Mononuclear cell (primary cell): ENCODE data around the gene DCAF11. TPM values are rescaled to one million over a fixed set of nuclear protein-coding genes. Genes with fewer than 3 reads are reported as not detected.

Experiments
- H3K27me3 ChIP-seq: 2 replicates; pipeline ENCODE4 v1.6.0; 2011; ENCODE audit warnings: low read length, control low read depth; ENCODE audit not compliant: insufficient read depth
- H3K4me1 ChIP-seq: 2 replicates; pipeline ENCODE4 v1.5.1; 2011; ENCODE audit warnings: mild to moderate bottlenecking, low read length, control low read depth; ENCODE audit not compliant: insufficient read depth
- H3K4me3 ChIP-seq: 2 replicates; pipeline ENCODE4 v1.5.1; 2011; ENCODE audit warnings: mild to moderate bottlenecking, low read length, moderate library complexity
- H3K9me3 ChIP-seq: 2 replicates; pipeline ENCODE4 v1.5.1; 2011; ENCODE audit warnings: low read depth, mild to moderate bottlenecking, control low read depth, low read length
- total RNA-seq: library from RNA; depleted of rRNA; stranded (reverse); fragments of >200 nt; gene quantifications from one replicate; pipeline ENCODE4 v1.2.3, GENCODE V29; 2012

The DCAF11 gene
- total RNA-seq, 1 donor = 59.1 TPM

DNA sequence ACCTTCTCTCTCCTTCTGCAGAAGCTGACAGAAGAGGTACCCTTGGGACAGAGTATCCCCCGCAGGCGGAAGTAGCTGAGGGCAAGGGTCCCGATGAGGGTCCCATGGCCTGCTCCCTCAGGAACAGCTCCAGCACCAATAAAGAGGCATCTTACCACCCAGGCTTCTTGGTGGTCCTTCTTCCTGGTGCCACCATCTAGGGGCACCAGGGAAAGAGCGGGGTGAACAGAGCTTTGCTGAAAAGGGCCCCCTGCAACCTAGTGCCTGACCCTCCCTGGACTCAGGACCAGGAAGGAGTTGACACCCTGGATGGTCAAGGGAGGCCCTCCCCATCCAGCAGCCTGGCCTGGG, 45.9 kb downstream of the DCAF11 start:
- Histone ChIP-seq H3K4me1 (peaks cover 49% of the 10 kb centered on the region), H3K27me3 (no peaks in the 10 kb centered on the region)

DNA sequence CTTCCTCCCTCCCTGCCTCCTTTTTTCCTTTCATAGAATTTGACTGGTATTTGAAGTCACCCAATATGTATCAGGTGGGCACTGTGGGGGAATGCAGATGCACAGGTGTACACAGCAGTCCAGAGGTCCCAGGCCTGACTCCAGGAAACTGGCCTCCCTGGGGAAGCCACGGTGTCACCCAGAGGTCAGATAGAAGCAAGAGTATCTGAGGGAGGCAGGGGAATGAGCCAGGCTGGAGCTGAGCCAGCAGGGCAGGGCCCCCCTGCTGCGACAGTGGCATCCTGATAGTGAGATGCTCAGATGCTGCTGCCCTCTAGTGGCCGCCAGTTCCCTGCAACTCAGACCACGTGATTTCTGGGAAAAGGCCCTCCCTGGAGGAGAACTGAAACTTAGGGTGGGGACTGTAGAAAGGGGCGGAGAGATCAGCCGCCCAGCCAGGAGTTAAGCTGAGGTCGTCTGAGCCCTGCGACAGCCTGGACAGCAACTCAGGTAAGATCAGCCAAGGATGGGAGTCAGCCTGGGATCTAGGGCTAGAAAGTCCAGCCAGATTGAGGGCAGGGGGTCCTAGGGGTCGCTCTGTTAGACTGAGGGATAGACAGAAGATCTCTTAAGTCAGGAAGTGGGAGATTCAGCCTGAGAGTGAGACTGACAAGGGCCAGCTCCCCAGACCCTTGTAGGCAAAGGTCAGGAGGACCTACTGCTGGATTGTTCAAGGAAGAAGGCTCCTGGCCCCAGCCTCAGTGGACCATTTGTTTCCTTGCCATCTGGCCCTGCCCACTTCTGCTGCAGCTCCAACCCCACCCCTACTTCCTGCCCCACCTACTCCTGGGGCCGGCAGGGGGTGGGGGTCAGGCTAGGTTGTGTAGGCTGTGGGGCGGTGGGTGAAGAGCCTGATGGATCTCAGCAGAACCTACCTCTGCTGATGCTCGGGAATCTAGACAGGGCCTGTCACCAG, 46.5 kb downstream of the DCAF11 start, which contains the start of gene IRF9:
TSS of gene IRF9 (plus strand) at position 416 of the 955 bp plus-strand sequence. CDS start 880 bp downstream, outside the sequence.
- H3K4me1 ChIP-seq = peaks cover 55% of the 10 kb centered on the region

More for the DNA sequence above, 45.9 kb downstream of the DCAF11 start:
- Histone ChIP-seq H3K4me3 (no peak overlapping the region), H3K9me3 (no peaks in the 10 kb centered on the region)

DNA sequence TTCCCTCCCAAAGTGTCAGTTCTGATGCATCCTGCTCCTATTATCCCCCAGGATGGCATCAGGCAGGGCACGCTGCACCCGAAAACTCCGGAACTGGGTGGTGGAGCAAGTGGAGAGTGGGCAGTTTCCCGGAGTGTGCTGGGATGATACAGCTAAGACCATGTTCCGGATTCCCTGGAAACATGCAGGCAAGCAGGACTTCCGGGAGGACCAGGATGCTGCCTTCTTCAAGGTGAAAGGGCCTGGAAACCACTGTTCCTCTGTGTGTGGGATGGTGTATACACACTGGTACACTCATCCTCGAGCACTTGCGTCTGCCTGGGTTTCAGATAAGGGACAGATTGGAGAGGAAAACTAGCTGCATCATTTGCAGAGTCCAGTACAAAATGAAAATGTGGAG, 47.5 kb downstream of the DCAF11 start:
- H3K9me3 ChIP-seq = no peaks in the 10 kb centered on the region
- H3K4me3 ChIP-seq = peak overlapping the region; percentile 76
- H3K4me1 ChIP-seq = peaks cover 64% of the 10 kb centered on the region
- H3K27me3 ChIP-seq = no peaks in the 10 kb centered on the region

More for the DNA sequence above, 46.5 kb downstream of the DCAF11 start, which contains the start of gene IRF9:
- Histone ChIP-seq H3K4me3 (peak within 1 kb of the TSS; percentile 76), H3K27me3 (no peaks in the 10 kb centered on the region), H3K9me3 (no peaks in the 10 kb centered on the region)

DNA sequence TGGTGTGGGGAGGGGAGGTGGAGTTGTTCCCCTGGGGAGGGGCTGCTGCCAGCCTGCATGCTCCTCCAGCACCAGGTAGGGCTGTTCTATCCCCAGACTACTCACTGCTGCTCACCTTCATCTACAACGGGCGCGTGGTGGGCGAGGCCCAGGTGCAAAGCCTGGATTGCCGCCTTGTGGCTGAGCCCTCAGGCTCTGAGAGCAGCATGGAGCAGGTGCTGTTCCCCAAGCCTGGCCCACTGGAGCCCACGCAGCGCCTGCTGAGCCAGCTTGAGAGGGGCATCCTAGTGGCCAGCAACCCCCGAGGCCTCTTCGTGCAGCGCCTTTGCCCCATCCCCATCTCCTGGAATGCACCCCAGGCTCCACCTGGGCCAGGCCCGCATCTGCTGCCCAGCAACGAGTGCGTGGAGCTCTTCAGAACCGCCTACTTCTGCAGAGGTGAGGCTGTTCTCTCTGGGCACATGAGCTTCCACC, 50.0 kb downstream of the DCAF11 start:
- Histone ChIP-seq H3K4me3 (no peak overlapping the region), H3K9me3 (no peaks in the 10 kb centered on the region), H3K4me1 (peaks cover 69% of the 10 kb centered on the region), H3K27me3 (no peaks in the 10 kb centered on the region)

DNA sequence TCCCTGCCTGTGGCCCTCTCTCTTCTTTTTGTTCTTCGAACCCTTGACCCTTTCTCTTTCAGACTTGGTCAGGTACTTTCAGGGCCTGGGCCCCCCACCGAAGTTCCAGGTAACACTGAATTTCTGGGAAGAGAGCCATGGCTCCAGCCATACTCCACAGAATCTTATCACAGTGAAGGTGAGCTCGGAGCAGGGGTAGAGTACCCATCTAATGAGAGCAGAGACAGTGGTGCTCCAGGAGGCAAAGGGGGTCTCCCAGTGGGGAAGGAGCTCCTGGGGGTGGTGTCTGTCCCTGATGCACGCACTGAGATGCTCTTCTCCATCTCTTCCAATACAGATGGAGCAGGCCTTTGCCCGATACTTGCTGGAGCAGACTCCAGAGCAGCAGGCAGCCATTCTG, 51.2 kb downstream of the DCAF11 start:
- H3K9me3 ChIP-seq = no peaks in the 10 kb centered on the region
- H3K27me3 ChIP-seq = no peaks in the 10 kb centered on the region
- H3K4me3 ChIP-seq = no peak overlapping the region
- peaks cover 67% of the 10 kb centered on the region for H3K4me1 ChIP-seq

DNA sequence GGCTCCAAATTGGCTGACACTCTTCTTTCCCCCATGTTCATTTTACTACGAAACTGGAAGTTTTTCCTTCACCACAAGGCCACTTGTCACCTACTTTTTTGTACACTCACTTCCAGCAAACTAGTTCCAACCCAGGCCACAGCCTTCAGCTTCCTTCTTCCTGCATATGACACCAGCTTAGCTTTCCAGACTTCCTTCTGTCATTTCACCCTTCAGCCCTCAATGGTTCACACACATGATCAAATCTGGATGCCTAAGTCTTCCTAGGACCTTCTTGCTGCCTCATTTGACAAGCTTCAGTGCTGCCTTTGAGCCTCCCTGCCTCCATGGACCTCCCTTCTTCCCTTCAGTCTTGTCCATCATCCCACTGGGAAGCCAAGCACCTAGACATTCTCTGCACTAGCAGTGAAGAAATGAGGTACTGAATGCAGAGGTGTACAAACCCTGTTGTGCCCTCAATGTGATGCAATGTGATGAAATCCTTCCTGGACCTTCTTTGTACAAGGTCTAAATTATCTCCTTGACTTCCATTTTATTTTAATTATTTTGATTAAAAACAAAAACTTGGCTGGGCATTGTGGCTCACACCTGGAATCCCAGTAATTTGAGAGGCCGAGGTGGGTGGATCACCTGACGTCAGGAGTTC, 53.0 kb downstream of the DCAF11 start:
- Histone ChIP-seq H3K4me1 (peaks cover 76% of the 10 kb centered on the region), H3K4me3 (no peak overlapping the region), H3K27me3 (no peaks in the 10 kb centered on the region), H3K9me3 (no peaks in the 10 kb centered on the region)

DNA sequence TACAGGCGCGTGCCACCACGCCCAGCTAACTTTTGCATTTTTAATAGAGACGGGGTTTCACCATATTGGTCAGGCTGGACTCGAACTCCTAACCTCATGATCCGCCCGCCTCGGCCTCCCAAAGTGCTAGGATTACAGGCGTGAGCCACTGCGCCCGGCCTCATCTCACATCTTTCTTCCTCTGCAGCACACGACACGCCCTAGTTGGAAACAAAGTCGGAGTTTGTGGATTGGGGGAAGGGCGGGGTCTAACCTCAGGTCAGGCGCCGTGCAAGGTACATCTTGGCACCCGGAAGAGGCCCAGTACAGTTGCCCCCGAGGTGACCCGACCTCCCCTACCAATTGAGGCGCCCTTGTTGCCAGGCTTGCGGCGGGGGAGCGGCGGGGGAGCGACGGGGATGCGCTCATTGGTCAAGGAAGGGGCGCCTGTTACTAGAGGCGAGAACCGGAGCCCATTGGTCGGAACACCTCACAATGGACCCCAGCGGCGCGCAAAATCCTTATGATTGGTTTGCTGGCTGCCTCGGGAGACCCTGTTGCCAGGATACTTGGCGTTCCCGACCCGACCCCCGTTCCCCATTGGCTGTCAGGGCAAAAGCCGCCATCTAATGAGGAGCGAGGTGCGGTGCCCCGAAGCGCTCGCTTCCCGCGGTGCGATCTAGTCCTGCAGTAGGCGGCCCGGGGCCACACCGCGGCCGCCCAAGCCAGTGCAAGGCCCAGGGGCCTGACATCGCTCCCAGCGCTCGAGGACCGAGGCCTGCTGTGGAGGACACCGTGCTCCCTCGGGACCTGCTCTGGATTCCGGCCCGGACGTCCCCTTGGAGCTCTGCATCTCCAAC, 57.1 kb downstream of the DCAF11 start, which contains the start of gene REC8:
TSS of gene REC8 (plus strand) at position 659 of the 839 bp plus-strand sequence. CDS start 473 bp downstream, outside the sequence.
- Histone ChIP-seq H3K27me3 (no peaks in the 10 kb centered on the region), H3K4me3 (peak within 1 kb of the TSS; percentile 26), H3K4me1 (peaks cover 36% of the 10 kb centered on the region), H3K9me3 (no peaks in the 10 kb centered on the region)

DNA sequence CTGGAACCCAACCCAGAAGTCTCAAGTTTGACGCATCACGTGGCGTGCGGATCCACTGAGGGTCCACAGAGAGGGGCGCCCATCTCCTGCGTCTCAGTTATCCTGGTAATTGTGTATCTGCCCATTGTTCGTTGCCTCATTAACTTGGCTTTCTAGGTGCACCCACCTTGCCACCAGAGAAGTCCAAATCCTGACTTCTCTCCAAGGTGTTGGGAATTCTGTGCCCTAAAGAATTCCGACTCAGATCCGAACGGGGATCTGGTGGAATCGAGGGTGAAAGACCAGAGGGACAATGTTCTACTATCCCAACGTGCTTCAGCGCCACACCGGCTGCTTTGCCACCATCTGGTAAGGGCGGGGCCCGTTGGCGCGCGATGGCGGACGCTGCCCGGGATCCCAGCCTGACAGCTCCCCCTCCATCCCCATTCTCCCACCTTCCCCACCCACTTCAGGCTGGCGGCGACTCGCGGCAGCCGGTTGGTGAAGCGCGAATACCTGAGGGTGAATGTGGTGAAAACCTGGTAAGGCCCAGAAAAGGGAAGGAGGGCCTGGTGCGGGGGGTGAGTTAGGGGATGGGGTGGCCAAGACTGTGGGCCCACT, 57.8 kb downstream of the DCAF11 start:
- peak overlapping the region; percentile 26 for H3K4me3 ChIP-seq
- no peaks in the 10 kb centered on the region for H3K9me3 ChIP-seq

DNA sequence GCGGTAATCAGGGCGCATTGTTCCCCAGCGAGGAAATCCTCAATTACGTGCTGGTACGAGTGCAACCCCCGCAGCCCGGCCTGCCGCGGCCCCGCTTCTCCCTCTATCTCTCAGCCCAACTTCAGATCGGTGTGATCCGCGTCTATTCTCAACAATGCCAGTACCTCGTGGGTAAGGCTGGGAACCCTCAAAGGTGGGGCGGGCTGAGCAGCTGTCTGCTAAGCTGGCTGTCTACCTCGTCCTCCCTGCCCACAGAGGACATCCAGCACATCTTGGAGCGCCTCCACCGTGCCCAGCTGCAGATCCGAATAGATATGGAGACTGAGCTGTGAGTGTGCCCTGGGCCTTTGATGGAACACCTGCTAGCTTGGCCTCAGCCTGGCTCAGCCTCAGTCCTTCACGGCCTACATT, 58.3 kb downstream of the DCAF11 start:
- Histone ChIP-seq H3K4me3 (no peak overlapping the region), H3K4me1 (peaks cover 27% of the 10 kb centered on the region), H3K9me3 (no peaks in the 10 kb centered on the region), H3K27me3 (no peaks in the 10 kb centered on the region)

More for the DNA sequence above, 57.8 kb downstream of the DCAF11 start:
- peaks cover 30% of the 10 kb centered on the region for H3K4me1 ChIP-seq
- H3K27me3 ChIP-seq = no peaks in the 10 kb centered on the region

Other genes starting within 250 kb of the DCAF11 start
- gene DHRS4, start 161.0 kb upstream of the DCAF11 start, total RNA-seq = 14.1 TPM
- gene DHRS4L2, start 125.8 kb upstream of the DCAF11 start, total RNA-seq = 5.6 TPM
- 0.52 TPM for gene CARMIL3, start 62.8 kb upstream of the DCAF11 start, total RNA-seq
- not detected for gene CPNE6, start 43.2 kb upstream of the DCAF11 start, total RNA-seq
- 4.6 TPM for gene PCK2, start 20.5 kb upstream of the DCAF11 start, total RNA-seq
- 1.2 TPM for gene NRL, start 172 bp downstream of the DCAF11 start, total RNA-seq
- 0.42 TPM for gene FITM1, start 15.9 kb downstream of the DCAF11 start, total RNA-seq
- 218 TPM for gene PSME1, start 21.4 kb downstream of the DCAF11 start, total RNA-seq
- 4.1 TPM for gene EMC9, start 26.8 kb downstream of the DCAF11 start, total RNA-seq
- 78.9 TPM for gene PSME2, start 31.8 kb downstream of the DCAF11 start, total RNA-seq
- 38.4 TPM for gene RNF31, start 32.7 kb downstream of the DCAF11 start, total RNA-seq
- 126 TPM for gene IRF9, start 46.5 kb downstream of the DCAF11 start, total RNA-seq
- 22.7 TPM for gene REC8, start 57.3 kb downstream of the DCAF11 start, total RNA-seq
- 13.3 TPM for gene IPO4, start 74.0 kb downstream of the DCAF11 start, total RNA-seq
- 13.6 TPM for gene TM9SF1, start 80.7 kb downstream of the DCAF11 start, total RNA-seq
- 0.31 TPM for gene TSSK4, start 90.9 kb downstream of the DCAF11 start, total RNA-seq
- 90.8 TPM for gene CHMP4A, start 98.7 kb downstream of the DCAF11 start, total RNA-seq
- gene MDP1, start 101.3 kb downstream of the DCAF11 start, total RNA-seq = 4.5 TPM
- gene NEDD8, start 117.6 kb downstream of the DCAF11 start, total RNA-seq = 51.2 TPM
- gene GMPR2, start 118.2 kb downstream of the DCAF11 start, total RNA-seq = 31.1 TPM
- 70.7 TPM for gene TINF2, start 127.8 kb downstream of the DCAF11 start, total RNA-seq
- gene TGM1, start 148.4 kb downstream of the DCAF11 start, total RNA-seq = 4.2 TPM
- gene RABGGTA, start 156.8 kb downstream of the DCAF11 start, total RNA-seq = 25.1 TPM
- gene DHRS1, start 185.0 kb downstream of the DCAF11 start, total RNA-seq = 10.4 TPM
- 11.2 TPM for gene NOP9, start 185.1 kb downstream of the DCAF11 start, total RNA-seq
- gene CIDEB, start 193.2 kb downstream of the DCAF11 start, total RNA-seq = 14.4 TPM
- gene LTB4R2, start 195.4 kb downstream of the DCAF11 start, total RNA-seq = 12.6 TPM
- 12.5 TPM for gene LTB4R, start 196.7 kb downstream of the DCAF11 start, total RNA-seq
- gene ADCY4, start 220.3 kb downstream of the DCAF11 start, total RNA-seq = 2.3 TPM
- 9.9 TPM for gene RIPK3, start 225.2 kb downstream of the DCAF11 start, total RNA-seq